Endothelial cell of umbilical vein (primary cell): ENCODE data around the gene DPEP2. TPM values are rescaled to one million over a fixed set of nuclear protein-coding genes. Genes with fewer than 3 reads are reported as not detected.

ENCODE experiments used
- BruUV-seq: library from RNA; stranded (reverse); fragments of 400-500 nt; replicated peaks from 2 replicates; lab custom pipeline; 2021; lab: Mats Ljungman, UMichigan
- CTCF ChIA-PET: fragments of 300-600, 350-600 bp; sonication (Branson Sonifier 250); formaldehyde crosslinking; loops from one replicate; lab custom pipeline; 2021; ENCODE audit warnings: antibody characterized with exemption, inconsistent platforms; lab: Charles Lee
- POLR2A ChIA-PET: fragments of 300-600, 350-600 bp; sonication (Branson Sonifier 250); formaldehyde crosslinking; loops from one replicate; lab custom pipeline; 2021; ENCODE audit warnings: antibody characterized with exemption, inconsistent platforms; lab: Charles Lee
- DNase-seq: peaks from one replicate; pipeline ENCODE4 v3.0.0-alpha.2; 2011; ENCODE audit warnings: low read depth, low spot score
- FAIRE-seq: peaks from 2 replicates; lab custom pipeline; 2011; peaks lifted over from hg19 to GRCh38; lab: Jason Lieb, UNC
- H2AFZ ChIP-seq: 2 replicates; pipeline ENCODE4 v1.6.0; 2012; ENCODE audit warnings: low read depth, low read length, control low read depth, inconsistent platforms
- H3K27ac ChIP-seq: 2 replicates; pipeline ENCODE4 v1.5.1; 2011; ENCODE audit warnings: low read depth, mild to moderate bottlenecking, control low read depth, low read length, moderate library complexity; ENCODE audit not compliant: insufficient read depth
- H3K27me3 ChIP-seq, 2 experiments: 2 replicates each; pipeline versions ENCODE4 v1.6.0 to v1.6.1; 2011; ENCODE audit warnings: low read length in 2 of 2, mixed read lengths in 1 of 2; ENCODE audit not compliant: control insufficient read depth in 2 of 2, insufficient read depth in 2 of 2
- H3K36me3 ChIP-seq, 2 experiments: 2 replicates in 1 of 2; 3 replicates in 1 of 2; pipeline ENCODE4 v1.5.1; 2011; ENCODE audit warnings: low read length in 2 of 2, mild to moderate bottlenecking in 1 of 2, moderate library complexity in 1 of 2; ENCODE audit not compliant: control insufficient read depth in 2 of 2, insufficient read depth in 2 of 2; ENCODE audit errors: extremely low read depth in 1 of 2
- H3K4me1 ChIP-seq: 3 replicates; pipeline ENCODE4 v1.5.1; 2011; ENCODE audit warnings: mild to moderate bottlenecking, low read length; ENCODE audit not compliant: control insufficient read depth, insufficient read depth; ENCODE audit errors: extremely low read depth
- H3K4me2 ChIP-seq: 2 replicates; pipeline ENCODE4 v1.6.1; 2011; ENCODE audit warnings: low read length, control low read depth, mixed read lengths; ENCODE audit not compliant: insufficient read depth
- H3K4me3 ChIP-seq, 3 experiments: fragments of 200-600 bp in 1 of 3; sonication (generic), shearing (Covaris generic) in 1 of 3; replicated peaks in 1 of 3; 2 replicates each; pipeline ENCODE4 v1.5.1; 2011 to 2016; ENCODE audit warnings: control low read depth in 3 of 3, low read length in 3 of 3, mild to moderate bottlenecking in 2 of 3, inconsistent platforms in 1 of 3, low read depth in 1 of 3, moderate library complexity in 1 of 3; ENCODE audit not compliant: insufficient read depth in 1 of 3
- H3K79me2 ChIP-seq: 2 replicates; pipeline ENCODE4 v1.6.0; 2012; ENCODE audit warnings: low read length, inconsistent platforms; ENCODE audit not compliant: control insufficient read depth, insufficient read depth
- H3K9ac ChIP-seq: replicated peaks from 2 replicates; pipeline ENCODE3; 2011; ENCODE audit warnings: low read length, control low read depth; ENCODE audit not compliant: insufficient read depth; ENCODE audit errors: extremely low read depth
- H3K9me1 ChIP-seq: replicated peaks from 3 replicates; pipeline ENCODE4 v1.6.0; 2011; ENCODE audit warnings: mild to moderate bottlenecking, low read length; ENCODE audit not compliant: control insufficient read depth, insufficient read depth; ENCODE audit errors: extremely low read depth
- H3K9me3 ChIP-seq: replicated peaks from 2 replicates; pipeline ENCODE4 v1.5.1; 2012; ENCODE audit warnings: low read length, inconsistent platforms; ENCODE audit not compliant: control insufficient read depth, insufficient read depth
- H4K20me1 ChIP-seq: replicated peaks from 2 replicates; pipeline ENCODE3; 2011; ENCODE audit warnings: mild to moderate bottlenecking, low read length; ENCODE audit not compliant: control insufficient read depth, insufficient read depth; ENCODE audit errors: extremely low read depth
- FOS ChIP-seq: IDR thresholded peaks from 2 replicates; pipeline ENCODE4 v1.6.1; 2011; ENCODE audit warnings: mild to moderate bottlenecking, low read length, moderate library complexity, borderline replicate concordance; ENCODE audit not compliant: insufficient read depth
- GATA2 ChIP-seq: IDR thresholded peaks from 2 replicates; pipeline ENCODE4 v1.7.0; 2011; ENCODE audit warnings: low read depth, mild to moderate bottlenecking, moderate library complexity, mixed read lengths, low read length; ENCODE audit not compliant: insufficient read length, insufficient read depth
- JUN ChIP-seq: IDR thresholded peaks from 2 replicates; pipeline ENCODE4 v1.6.1; 2011; ENCODE audit warnings: borderline replicate concordance, low read depth; ENCODE audit not compliant: insufficient read length, insufficient read depth
- MAX ChIP-seq: IDR thresholded peaks from 2 replicates; pipeline ENCODE4 v1.6.1; 2011; ENCODE audit not compliant: insufficient read depth, insufficient read length
- MYC ChIP-seq: IDR thresholded peaks from one replicate; pipeline ENCODE4 v1.6.1; 2011; ENCODE audit warnings: mild to moderate bottlenecking, low read depth, low read length
- POLR2A ChIP-seq: IDR thresholded peaks from 2 replicates; pipeline ENCODE4 v1.6.1; 2012; ENCODE audit warnings: low read depth, mild to moderate bottlenecking, control low read depth, low read length
- dilution Hi-C: fragments of 300-500 bp; cut with MboI; formaldehyde crosslinking; loops from one replicate; pipeline ENCODE4 v1.15.0; 2019; ENCODE audit warnings: low sequenced_read_pairs; ENCODE audit not compliant: extremely low pct_ligation_motif_present
- intact Hi-C: fragments of 100-400 bp; cut with micrococcal nuclease; formaldehyde crosslinking; loops from one replicate; pipeline ENCODE4 v1.10.0; 2022
- polyA plus RNA-seq, 4 experiments: library from polyadenylated mRNA; depleted of rRNA in 3 of 4; stranded (reverse) in 3 of 4; unstranded in 1 of 4; fragments of >200 nt; gene quantifications; 2 replicates each; pipeline versions ENCODE4 v1.2.1 to v1.2.3, GENCODE V29; 2011 to 2012; ENCODE audit warnings: missing spikeins in 1 of 4
- total RNA-seq: library from RNA; stranded (reverse); gene quantifications from 2 replicates; pipeline ENCODE4 v1.2.3, GENCODE V29; 2021

DPEP2 gene
- total and polyA plus RNA-seq, 2 donors (not counting 3 experiments of a cell fraction or from before 2014, with no cell fraction given) = 0.27 to 1.8 TPM

- H3K27me3 ChIP-seq = no peaks in the 10 kb centered on the region
- no peaks in the 10 kb centered on the region for H4K20me1 ChIP-seq
- no peak overlapping the region for H3K27ac ChIP-seq
- H3K4me2 ChIP-seq = no peak overlapping the region
- CTCF ChIA-PET = interaction anchor here (0.9 kb wide), 1 partner anchor 17 kb away, joined by 3 read pairs; no protein-coding TSS in a partner anchor
- H3K9ac ChIP-seq = no peak overlapping the region
- H3K4me1 ChIP-seq = no peaks in the 10 kb centered on the region
- no peaks in the 10 kb centered on the region for H3K79me2 ChIP-seq
- no peak for FAIRE-seq
- peaks cover 2 to 4% of the 10 kb centered on the region in 2 experiments for H3K36me3 ChIP-seq
- BruUV-seq = no TSS peak
- TF ChIP-seq JUN (no peak), MYC (no peak), POLR2A (no peak), GATA2 (no peak), MAX (no peak)
- intact Hi-C loops = no loop called here
- dilution Hi-C loops = no loop called here
- no peak overlapping the region for H3K4me3 ChIP-seq
- no peak for DNase-seq
- no peaks in the 10 kb centered on the region for H3K9me3 ChIP-seq
- H2AFZ ChIP-seq = no peak overlapping the region
- POLR2A ChIA-PET = no interaction called here
- no peaks in the 10 kb centered on the region for H3K9me1 ChIP-seq
These were observed 46.8 kb upstream of the DPEP2 start for GRCh38 chr16:68046106-68046505.

- ChIA-PET CTCF (interaction anchor here (1.3 to 3.4 kb wide), 7 partner anchors 10 to 175 kb away, joined by 6 to 47 read pairs (median 13); partner anchors contain the start of gene NRN1L), POLR2A (no interaction called here)
- Histone ChIP-seq H2AFZ (no peak overlapping the region), H3K27me3 (no peaks in the 10 kb centered on the region), H3K9me1 (no peaks in the 10 kb centered on the region), H3K36me3 (peaks cover 0 to 3% of the 10 kb centered on the region in 2 experiments), H3K4me1 (no peaks in the 10 kb centered on the region), H4K20me1 (no peaks in the 10 kb centered on the region), H3K4me3 (no peak overlapping the region), H3K27ac (no peak overlapping the region), H3K9me3 (no peaks in the 10 kb centered on the region), H3K4me2 (no peak overlapping the region), H3K9ac (no peak overlapping the region), H3K79me2 (no peaks in the 10 kb centered on the region)
- DNase-seq = no peak
- BruUV-seq = no TSS peak
- FAIRE-seq = no peak
- intact Hi-C loops (loop anchor here (2.0 kb wide), 3 partner anchors 105 to 187 kb away; partner anchors contain the start of gene PSMB10), dilution Hi-C loops (no loop called here)
- no peak for TF ChIP-seq FOS
- no peak for TF ChIP-seq MYC
These were observed 42.5 kb upstream of the DPEP2 start for GRCh38 chr16:68041783-68042182.
